Ammon's horn (tissue), 1 donor: ENCODE results near the gene CYP2W1.

ENCODE experiments used
- DNase-seq: peaks from one replicate; pipeline ENCODE4 v3.0.0-alpha.2; 2016; ENCODE audit warnings: low spot score

Gene CYP2W1

DNA sequence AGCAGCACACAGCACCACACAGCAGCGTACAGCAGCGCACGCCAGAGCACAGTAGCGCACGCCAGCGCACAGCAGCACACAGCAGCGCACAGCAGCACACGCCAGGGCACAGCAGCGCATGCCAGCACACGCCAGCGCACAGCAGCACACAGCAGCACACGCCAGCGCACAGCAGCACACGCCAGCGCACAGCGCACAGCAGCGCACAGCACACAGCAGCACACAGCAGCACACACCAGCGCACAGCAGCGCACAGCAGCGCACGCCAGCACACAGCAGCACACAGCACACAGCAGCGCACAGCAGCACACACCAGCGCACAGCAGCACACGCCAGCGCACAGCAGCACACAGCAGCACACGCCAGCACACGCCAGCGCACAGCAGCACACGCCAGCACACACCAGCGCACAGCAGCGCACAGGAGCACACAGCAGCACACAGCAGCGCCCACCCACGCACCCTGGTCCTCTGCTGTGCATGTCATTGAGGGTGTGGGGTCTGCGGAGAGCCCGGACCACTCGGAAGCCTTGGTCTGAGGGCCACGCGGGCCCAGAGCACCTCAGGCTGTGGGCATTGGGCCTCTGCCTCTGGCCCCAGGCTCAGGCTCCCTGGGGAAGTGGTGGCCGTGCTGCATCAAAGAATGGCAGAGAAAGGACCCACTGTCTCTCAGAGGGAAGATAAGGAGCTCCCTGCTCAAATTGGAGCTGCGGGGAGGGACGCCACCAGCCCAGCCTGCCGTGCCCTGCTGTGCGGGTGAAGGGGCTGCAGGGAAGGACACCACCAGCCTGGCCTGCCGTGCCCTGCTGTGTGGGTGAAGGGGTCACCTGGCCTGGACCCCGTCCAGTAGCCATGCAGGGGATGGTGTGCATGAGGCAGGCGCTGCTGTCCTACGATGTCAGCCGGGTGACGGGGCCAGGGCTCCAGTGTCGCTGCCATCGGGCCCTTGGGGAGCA is 33.9 kb downstream of the CYP2W1 start:
- DNase-seq: no peak

DNA sequence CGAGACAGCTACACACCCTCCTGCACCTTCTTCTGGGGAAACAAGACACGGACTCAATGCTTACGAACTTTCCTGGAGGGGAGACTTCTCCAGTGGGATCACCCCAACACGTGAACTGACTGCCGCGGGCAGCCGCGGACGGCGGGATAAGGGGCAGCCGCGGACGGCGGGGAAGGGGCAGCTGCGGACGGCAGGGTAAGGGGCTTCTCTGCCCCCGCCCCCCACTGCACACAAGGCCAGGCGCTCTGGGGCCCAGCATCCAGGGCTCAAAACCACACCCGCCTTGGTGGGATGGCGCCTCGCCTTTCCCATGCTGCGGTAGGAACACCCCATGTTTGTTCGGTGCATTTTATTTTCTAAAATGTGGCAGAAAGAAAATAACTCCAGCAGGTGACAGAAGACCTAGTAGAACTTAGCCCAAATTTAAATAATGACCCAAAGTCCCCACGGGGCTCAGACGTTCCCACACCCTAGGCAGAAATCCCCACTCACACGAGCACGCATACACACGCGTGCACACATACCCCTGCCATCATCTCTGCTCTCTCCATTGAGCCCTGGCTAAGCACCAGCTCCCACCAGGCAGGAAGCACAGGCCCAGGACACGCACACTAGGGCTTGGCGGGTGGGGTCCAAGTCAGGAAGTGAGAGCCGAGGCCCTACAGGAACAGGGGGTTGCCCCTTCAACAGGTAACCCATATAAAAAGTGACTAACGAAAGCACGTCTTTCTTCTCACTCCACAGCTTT is 34.8 kb downstream of the CYP2W1 start:
- DNase-seq: no peak

DNA sequence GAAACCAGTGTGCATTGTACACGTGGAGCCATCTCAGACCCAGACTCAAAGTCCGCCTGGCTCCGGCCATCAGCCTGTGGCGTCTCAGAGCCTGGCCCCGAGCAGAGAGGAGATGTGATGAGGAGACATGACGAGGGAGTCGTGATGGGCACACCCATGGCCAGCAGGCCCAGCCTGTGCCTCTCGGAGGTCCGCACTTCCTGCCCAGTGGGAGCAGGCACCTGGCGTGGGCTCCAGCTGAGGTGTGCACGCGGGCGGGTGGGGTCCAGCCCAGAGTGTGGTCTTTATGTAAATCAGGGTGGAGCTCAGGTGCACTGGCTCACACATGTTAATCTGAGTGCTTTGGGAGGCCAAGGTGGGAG is 35.3 kb downstream of the CYP2W1 start:
- no peak for DNase-seq

DNA sequence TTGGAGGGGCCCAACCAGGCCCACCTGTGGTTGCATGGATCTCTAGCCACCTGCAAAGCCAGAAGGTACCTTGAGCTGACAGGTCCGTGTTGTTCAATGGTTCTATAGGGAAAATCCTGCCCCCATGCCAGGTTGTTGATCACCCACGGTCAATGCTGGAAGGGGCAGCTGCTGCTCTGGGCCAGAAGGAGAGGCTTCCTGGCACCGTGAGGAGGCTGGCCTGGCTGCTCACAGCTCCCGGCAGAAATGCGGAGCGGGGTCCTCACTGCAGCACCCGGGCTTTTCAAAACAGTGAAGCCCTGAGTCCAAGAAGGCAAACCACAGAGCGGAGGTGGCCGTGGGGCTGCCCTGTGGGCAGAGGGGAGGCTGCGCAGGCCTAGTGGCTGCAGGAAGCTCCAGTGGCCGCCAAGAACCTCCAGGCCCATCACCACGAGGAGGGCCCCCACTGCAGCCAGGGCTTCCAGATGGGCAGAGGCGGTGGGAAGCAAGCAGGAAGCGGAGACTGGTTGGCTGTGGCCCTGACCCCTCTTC is 36.3 kb downstream of the CYP2W1 start:
- DNase-seq: no peak

DNA sequence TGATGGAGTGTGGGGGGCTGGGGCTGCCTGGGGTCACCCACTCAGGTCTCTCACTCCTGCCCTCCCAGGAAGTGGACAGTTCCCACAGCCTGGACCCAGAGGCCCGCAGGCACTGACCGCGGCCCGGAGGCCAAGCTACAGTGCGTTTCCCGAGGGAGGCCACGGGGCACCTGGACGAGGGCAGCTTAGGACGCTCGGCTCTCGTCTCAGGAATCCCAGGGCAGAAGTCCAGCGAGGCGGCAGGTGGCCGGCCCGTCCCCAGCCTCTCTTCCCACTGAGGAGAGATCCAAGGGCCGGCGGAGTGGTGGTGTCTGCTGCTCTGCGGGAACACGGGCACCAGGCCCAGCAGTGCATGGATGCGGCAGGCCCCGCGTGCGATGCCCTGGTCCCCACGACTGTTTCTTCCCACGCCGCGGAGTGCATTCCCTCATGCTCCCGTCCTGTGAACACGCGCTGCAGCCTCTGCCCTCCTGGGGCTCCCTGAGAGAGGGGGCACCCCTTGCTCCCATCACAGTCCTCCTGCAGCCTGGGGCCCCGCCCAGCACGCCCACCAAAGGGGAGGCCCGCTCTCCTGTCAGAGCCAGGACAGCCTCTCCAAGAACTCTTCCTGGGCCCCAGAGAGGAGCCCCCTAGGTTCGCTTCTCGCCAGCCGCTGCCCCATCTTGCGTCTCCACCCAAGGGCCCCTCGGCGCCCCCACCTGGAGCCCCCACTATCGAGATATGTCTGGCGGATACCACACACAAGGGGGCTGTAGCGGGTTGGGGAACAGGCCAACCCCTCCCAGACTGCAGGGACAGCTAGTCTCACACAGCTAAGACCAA is 37.0 kb downstream of the CYP2W1 start:
- no peak for DNase-seq

DNA sequence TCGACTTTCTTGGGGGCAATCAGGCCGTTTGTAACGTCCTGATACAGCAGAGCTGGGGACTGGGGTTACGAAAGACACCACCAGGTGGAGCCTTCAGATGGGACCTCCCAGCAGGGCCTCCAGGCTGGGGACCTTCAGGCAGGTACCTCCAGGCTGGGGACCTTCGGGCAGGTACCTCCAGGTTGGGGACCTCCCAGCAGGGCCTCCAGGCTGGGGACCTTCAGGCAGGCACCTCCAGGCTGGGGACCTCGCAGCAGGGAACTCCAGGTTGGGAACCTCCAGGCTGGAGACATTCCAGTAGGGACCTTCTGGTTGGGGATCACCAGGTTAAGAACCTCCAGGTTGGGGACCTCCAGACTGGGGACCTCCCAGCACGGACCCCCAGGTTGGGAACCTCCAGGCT is 37.9 kb downstream of the CYP2W1 start:
- DNase-seq: no peak

DNA sequence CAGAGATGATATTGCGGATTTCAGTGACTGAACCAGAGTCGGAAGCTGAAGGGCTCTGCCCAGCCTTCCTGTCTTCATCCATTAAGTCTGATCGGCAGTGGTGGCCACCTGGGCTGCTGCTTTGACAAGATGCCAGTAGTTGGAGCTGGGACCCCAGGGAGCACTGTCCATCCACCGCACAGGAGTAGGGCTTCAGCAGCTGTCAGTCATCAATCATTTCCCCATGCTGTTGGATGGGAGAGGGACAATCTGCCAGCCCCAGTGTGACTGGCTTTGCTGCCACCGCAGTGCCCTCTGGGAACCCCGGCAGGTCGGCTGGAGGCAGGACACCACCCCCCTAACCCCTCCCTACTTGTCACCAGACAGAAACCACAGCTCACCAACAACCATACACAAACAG is 38.4 kb downstream of the CYP2W1 start:
- no peak for DNase-seq

DNA sequence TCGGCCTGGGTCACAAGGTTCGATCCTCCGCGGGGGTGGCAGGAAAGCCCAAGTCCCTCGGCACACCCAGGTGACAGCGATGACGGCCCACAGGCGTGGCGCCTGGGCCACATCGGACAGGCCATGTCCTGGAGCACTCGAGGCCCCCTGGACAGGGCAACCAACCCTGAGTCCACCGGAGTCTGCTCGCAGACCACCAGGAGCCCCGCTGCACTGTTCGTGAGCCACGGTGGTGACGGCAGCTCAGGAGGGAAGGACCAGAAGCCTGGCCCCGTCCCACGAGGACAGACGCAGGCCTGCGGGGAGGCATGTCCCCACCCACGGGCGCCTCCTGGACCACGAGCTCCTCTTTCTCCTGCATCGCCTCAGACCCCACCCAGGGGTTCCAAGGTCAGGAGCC is 39.0 kb downstream of the CYP2W1 start:
- no peak for DNase-seq

DNA sequence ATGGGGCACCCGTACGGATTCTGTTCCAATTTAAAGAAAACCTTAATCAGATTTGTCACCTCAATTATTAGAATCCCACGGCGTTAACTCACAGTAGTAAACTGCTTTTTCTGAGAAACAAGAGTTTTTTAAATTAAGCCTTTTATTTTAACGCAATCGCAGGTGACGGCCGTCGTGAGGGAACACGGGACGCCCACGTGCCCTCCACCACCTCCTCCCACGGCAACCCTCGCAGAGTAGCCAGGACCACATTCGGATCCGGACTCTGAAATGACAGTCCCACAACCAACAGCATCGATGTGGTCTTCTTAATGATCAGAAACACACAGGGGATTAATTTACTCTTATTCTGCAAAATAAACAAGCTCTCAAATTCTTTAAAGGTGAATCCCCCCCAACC is 39.4 kb downstream of the CYP2W1 start:
- no peak for DNase-seq

DNA sequence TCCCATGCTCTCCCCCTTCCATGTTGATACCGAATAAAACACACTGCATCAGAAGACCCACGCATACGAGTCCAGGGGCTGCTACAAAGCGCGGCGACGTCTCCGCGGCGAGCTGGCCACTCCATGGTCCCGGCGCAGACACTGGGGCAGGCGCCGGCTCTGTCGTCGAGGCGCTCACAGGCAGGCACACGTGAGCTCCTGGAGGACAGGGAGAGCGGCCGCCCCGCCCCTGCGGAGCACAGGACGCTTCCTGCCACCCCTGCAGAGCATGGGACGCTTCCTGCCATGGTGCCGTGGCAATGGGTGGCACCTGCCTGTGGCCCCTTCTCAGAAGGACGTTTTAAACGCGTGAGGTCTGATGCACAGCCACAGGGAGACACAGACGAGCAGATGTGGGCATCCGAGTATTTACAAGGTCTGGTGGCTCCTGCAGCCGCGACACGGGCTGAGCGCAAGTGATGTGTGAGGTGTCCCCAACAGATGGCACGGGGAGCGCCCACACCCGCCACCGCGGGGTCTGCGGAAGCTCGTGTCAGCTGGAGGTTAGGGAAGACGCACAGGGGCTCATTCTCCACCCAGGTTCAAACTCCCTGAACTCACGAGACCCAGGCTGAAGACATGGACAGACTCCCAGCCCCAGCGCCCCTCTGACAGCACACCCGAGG is 40.0 kb downstream of the CYP2W1 start:
- no peak for DNase-seq

DNA sequence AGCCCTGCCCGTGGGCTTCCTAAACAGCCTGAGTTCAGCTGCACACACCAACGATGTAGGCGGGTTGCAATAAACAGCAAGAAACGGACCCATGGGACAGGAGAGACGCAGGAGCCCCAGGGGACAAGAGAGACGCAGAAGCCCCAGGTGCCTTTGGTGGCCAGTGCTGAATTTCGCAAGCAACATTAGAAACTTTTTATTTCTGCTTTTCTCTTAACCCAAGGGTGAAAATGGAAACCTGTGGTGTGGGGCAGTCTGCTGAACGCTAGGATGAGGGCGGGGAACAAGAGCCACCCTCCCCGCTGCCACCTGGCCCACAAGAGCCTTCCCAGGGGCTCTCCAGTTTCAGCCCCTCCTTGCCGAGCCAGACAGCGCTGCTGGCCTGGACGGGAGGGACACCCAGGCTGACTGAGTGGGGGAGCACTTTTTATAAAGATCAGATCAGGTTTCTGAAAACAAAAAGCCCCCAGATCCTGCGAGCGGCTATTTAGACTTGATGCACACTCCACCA is 41.4 kb downstream of the CYP2W1 start:
- DNase-seq: no peak

DNA sequence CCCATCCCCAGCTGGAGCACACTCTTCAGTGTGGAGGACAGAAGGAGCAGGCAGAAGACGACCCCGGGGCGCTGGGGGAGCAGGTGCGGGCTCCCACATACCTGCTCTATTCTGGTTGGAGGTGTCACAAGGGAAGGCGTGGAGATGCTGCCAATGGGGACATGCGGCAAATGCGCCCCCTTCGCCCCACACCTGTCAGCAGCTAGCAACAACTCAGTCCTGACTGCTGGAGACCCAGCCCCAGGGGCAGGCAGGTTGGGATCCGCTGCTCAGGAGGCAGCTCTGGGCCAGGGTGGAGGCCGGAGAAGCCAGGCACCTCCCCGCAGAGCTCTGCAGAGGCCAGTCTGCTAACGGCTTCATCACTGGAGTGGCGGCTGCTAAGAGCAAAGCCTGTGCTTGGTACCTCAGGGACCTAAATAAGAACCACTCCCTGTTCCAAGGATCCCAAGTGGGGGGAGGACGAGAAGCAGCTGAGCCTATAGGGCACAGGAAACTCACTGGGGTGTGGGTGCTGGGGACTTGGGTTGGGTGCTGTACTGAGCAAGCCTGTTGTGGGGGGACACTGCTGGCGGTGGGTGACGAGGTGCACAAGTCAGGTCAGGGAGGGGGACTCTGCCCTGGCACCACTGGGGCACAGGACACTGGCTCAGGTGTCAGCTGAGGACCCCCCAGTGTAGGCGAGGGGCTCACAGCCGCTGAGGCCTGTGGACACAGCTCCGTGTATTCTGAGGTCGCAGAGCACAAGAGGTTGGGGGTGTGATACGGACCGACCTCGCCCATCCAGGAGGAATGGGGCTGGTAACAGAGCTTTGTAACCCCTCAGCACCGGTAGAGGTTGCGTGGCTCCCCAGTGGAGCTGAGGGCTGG is 42.1 kb downstream of the CYP2W1 start:
- DNase-seq: no peak

DNA sequence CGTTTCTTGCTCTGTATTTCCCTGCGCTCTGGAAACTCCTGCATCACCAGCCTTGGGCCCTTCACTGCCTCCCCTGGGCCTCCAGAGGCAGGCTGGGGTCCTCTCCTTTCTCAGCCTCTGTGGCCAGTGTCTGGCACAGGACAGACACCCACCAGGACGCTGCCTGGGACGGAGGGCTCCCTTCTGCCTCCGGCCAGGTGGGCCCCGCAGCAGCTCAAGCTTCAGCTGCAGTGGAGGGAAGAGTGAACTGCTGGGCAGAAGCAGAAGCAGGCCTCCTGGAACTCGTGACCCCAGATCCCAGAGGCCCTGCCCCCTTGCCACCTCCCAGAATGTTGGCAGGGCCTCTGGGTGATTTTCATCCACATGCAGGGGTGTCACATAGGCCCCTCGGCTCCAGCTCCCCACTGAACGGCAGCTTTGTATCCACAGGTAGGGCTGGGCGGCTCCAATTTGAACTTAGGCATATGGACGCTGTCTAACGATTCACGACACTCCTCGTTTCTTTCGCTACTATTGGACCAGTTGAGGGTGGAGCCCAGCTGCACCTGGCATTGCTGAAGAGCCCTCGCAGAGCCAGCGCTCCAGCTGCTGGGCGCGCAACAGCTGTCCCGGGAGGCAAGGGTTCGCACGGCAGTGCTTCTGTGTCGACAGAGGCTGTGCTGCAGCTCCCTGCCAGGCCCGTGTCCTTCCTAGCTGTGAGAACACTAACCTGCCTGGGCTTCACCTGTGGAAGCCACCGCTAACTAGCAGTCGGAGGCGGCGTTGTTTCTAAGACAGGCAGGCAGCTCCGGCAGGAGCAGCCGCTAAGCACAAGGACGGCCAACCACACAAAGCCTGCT is 43.0 kb downstream of the CYP2W1 start:
- no peak for DNase-seq

DNA sequence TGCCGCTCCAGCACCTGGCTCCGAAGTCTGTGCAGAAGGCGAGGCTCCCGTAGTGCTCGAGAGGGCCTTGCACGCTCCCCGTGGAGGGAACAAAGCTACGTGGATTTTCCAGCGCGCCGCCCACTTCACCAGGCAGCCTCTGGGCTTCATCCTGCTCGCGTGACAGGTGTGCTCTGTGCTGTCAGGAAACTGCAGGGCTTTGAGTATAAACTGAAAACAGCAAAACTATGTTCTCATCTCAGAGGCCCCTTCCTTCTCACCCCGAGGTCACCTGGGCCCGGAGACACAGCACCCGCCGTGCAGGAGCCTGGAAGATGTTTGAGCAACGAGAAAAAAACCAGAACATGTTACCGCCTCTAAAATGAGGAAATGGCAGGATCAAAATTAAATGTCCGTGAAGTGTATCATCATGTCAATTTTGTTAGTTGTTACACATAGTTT is 43.8 kb downstream of the CYP2W1 start:
- DNase-seq: no peak

DNA sequence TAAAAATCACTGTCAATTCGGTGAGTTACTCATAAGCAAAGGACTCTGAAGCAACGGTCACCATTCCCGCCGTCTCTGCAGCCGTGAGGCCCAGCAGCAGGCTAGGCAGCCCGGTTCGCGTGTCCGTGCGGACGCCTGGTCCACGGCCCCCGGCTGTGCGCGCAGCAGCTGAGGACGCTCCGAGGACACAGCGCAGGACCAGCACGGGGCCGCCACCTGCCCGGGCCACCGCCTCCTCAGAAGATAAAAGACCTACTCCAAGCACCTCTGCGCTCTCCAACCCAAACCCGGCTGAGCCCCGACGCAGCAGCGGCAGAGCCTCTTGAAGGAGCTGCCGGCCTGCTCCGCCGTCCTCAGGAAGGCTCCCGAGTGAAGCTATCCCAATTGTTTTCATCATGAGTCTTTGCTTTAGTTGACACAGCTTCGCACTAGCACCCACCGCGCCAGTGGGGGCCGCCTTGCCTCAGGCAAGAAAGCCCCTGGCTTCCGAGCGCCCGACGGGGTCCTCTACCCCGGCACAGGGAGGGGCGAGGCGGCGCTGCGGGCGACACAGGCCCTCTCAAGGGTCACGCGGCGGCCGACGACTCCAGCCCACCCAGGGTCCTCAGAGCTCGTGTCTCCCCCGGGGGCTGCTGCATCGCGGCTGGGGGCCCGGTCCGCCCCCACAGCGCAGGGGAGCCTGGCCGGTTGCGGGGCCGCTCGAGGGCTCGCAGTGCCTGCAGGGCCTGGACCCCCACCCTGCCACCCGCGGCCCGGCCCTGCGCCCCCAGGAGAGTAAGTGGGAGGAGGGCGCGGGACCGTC is 44.5 kb downstream of the CYP2W1 start:
- DNase-seq: peak; percentile 39

DNA sequence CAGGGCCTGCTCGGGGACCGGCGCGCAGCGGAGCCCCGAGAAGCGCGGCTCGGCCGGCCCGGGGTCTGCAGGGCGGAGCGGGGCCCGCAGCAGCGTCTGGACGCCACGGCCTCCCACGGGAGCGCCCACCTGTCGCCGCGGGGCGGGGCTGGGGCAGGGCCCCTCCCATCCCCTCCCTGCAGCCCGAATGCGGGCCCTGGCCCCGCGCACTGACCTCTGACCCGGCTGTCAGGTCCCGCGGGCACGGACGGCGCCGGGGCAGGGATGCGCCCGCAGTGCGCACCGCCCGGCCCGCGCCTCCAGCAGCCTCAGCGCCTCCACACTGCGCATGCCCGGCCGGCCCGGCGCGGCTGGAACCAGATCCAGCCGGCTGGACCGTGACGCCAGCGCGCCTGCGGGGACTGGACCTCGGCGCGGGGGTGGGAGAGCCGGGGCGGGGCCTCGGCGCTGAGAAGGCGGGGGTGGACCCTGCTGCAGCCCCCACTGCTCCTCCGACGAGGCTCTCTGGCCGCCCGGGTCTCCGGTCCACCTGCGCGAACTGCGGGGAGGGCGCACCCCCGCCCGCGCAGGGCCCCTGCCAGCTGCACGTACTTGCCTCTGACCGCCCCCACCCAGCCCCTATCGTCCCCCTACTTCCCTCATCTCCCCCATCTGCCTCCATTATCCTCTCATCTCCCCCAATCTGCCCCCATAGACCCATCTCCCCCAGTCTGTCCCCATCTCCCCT is 45.2 kb downstream of the CYP2W1 start:
- peak; percentile 89 for DNase-seq

DNA sequence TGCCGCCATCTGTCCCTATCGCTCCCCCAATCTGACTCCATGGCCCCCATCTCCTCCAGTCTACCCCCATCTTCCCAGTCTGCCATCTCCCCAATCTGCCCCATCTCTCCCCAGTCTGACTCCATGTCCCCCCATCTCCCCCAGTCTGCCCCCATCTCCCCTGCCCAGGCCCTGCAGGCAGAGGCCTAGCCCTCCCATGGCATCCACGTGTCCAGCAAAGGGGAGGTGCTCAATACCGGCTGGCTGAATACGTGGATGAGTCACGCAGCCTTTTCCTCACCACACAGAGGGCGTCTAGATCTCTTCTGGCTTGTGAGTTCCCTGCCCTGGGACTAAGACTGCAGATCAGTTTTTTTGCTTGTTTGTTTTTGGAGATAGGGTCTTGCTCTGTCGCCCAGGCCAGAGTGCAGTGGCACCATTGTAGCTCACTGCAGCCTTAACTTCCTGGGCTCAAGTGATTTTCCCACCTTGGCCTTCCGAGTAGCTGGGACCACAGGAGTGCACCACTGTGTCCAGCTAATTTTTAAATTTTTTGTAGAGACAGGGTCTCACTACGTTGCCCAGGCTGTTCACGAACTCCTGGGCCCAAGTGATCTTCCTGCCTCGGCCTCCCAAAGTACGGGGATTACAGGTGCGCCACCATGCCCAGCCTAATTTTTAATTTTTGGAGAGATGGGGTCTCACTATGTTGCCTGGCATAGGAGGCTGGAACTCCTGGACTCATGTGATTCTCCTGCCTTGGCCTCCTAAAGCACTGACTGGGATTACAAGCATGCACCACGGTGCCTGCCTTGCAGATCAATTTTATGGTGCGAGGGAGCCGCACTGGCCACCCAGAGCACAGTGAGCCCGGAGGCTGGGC is 46.0 kb downstream of the CYP2W1 start:
- DNase-seq: peak; percentile 88
